ENCODE measurements around the gene PTPRN2.

PTPRN2 gene

GRCh38 chr7:158267742-158268435, 319.7 kb downstream of the PTPRN2 start:
- Mint-ChIP-seq H3K4me3 (no peak overlapping the region), H3K36me3 (ENCODE audit: low read depth) (no peaks in the 10 kb centered on the region), H3K27me3 (ENCODE audit: low read depth, poor library complexity) (peaks cover 9% of the 10 kb centered on the region), H3K27ac (no peak overlapping the region), H3K4me1 (no peaks in the 10 kb centered on the region), H3K9me3 (peaks cover 7% of the 10 kb centered on the region)
- DNase-seq: no peak
- no peak for TF ChIP-seq CTCF (IDR thresholded peaks at IDR 0.05)

- TF ChIP-seq CTCF (IDR thresholded peaks at IDR 0.05): no peak
Measured at GRCh38 chr7:158266817-158267741, 320.5 kb downstream of the PTPRN2 start.

GRCh38 chr7:158266426-158266816, 321.2 kb downstream of the PTPRN2 start:
- Mint-ChIP-seq H3K27ac (no peak overlapping the region), H3K36me3 (ENCODE audit: low read depth) (no peaks in the 10 kb centered on the region), H3K9me3 (no peaks in the 10 kb centered on the region), H3K4me3 (no peak overlapping the region), H3K4me1 (no peaks in the 10 kb centered on the region), H3K27me3 (ENCODE audit: low read depth, poor library complexity) (peaks cover 9% of the 10 kb centered on the region)
- DNase-seq: no peak
- TF ChIP-seq CTCF (IDR thresholded peaks at IDR 0.05): no peak

More at GRCh38 chr7:158266817-158267741, 320.5 kb downstream of the PTPRN2 start:
- Mint-ChIP-seq H3K4me1 (no peaks in the 10 kb centered on the region), H3K27ac (no peak overlapping the region), H3K9me3 (no peaks in the 10 kb centered on the region), H3K36me3 (ENCODE audit: low read depth) (no peaks in the 10 kb centered on the region), H3K4me3 (no peak overlapping the region), H3K27me3 (ENCODE audit: low read depth, poor library complexity) (peaks cover 9% of the 10 kb centered on the region)
- no peak for DNase-seq

GRCh38 chr7:158265743-158266080, 321.9 kb downstream of the PTPRN2 start:
- H3K27me3 Mint-ChIP-seq (ENCODE audit: low read depth, poor library complexity): peaks cover 9% of the 10 kb centered on the region
- no peaks in the 10 kb centered on the region for H3K36me3 Mint-ChIP-seq (ENCODE audit: low read depth)
- TF ChIP-seq CTCF (IDR thresholded peaks at IDR 0.05): no peak
- DNase-seq: no peak
- no peak overlapping the region for H3K4me3 Mint-ChIP-seq
- H3K9me3 Mint-ChIP-seq: no peaks in the 10 kb centered on the region
- H3K4me1 Mint-ChIP-seq: no peaks in the 10 kb centered on the region
- no peak overlapping the region for H3K27ac Mint-ChIP-seq

- DNase-seq: no peak
- H3K4me1 Mint-ChIP-seq: no peaks in the 10 kb centered on the region
- no peak for TF ChIP-seq CTCF (IDR thresholded peaks at IDR 0.05)
- H3K27ac Mint-ChIP-seq: no peak overlapping the region
- H3K36me3 Mint-ChIP-seq (ENCODE audit: low read depth): no peaks in the 10 kb centered on the region
- H3K27me3 Mint-ChIP-seq (ENCODE audit: low read depth, poor library complexity): peaks cover 9% of the 10 kb centered on the region
- H3K9me3 Mint-ChIP-seq: no peaks in the 10 kb centered on the region
- H3K4me3 Mint-ChIP-seq: no peak overlapping the region
Measured at GRCh38 chr7:158264881-158265742, 322.5 kb downstream of the PTPRN2 start.

All from nephron progenitor cell (in vitro differentiated cells).